Esophagus muscularis mucosa (tissue), 4 donors: ENCODE measurements around the gene MED13L. TPM values are rescaled to one million over a fixed set of nuclear protein-coding genes. Genes with fewer than 3 reads are reported as not detected.

ENCODE experiments used
- DNase-seq: peaks from one replicate; pipeline ENCODE4 v3.0.0-alpha.2; 2017; ENCODE audit errors: extremely low spot score
- H3K27ac ChIP-seq, 4 donors: fragments of 200-600 bp; sonication (generic); replicated peaks in 1 of 4; 1 replicate in 3 of 4; 2 replicates in 1 of 4; pipeline ENCODE4 v1.5.1; 2016 to 2019; ENCODE audit warnings: mild to moderate bottlenecking in 1 of 4
- H3K27me3 ChIP-seq, 4 donors: fragments of 200-600 bp; sonication (generic); one replicate each; pipeline versions ENCODE4 v1.5.1 to v1.6.0; 2016 to 2019
- H3K36me3 ChIP-seq, 4 donors: fragments of 200-600 bp; sonication (generic); one replicate each; pipeline ENCODE4 v1.5.1; 2016 to 2019
- H3K4me1 ChIP-seq, 4 donors: fragments of 200-600 bp; sonication (generic); one replicate each; pipeline ENCODE4 v1.5.1; 2016 to 2019
- H3K4me3 ChIP-seq, 4 donors: fragments of 200-600 bp; sonication (generic); 1 replicate in 2 of 4; 2 replicates in 2 of 4; pipeline ENCODE4 v1.5.1; 2016 to 2019; ENCODE audit warnings: mild to moderate bottlenecking in 4 of 4, moderate library complexity in 1 of 4
- H3K9me3 ChIP-seq, 4 donors: fragments of 200-600 bp; sonication (generic); 1 replicate in 3 of 4; 2 replicates in 1 of 4; pipeline ENCODE4 v1.5.1; 2016 to 2019
- CTCF ChIP-seq, 3 experiments: fragments of 200-600 bp in 2 of 3; fragments of 450-650 bp in 1 of 3; sonication (generic) in 2 of 3; IDR thresholded peaks; one replicate each; pipeline ENCODE4 v1.5.1; 2017 to 2019; ENCODE audit warnings: antibody characterized with exemption in 3 of 3, mild to moderate bottlenecking in 2 of 3, moderate library complexity in 1 of 3
- EP300 ChIP-seq: sonication (generic); formaldehyde crosslinking; IDR thresholded peaks from one replicate; pipeline ENCODE4 v1.6.1; 2017; ENCODE audit warnings: antibody characterized with exemption
- POLR2A ChIP-seq: fragments of 450-650 bp; IDR thresholded peaks from one replicate; pipeline ENCODE4 v1.6.1; 2017; ENCODE audit warnings: antibody characterized with exemption, moderate library complexity, mild to moderate bottlenecking, low read depth
- POLR2AphosphoS5 ChIP-seq, 2 donors: sonication (generic); formaldehyde crosslinking; IDR thresholded peaks; one replicate each; pipeline ENCODE4 v1.6.1; 2017; ENCODE audit warnings: antibody characterized with exemption in 2 of 2
- WGBS: methylation state at CpG from one replicate; pipeline ENCODE4 v1.1.5; 2018; 5-methylcytosine and 5-hydroxymethylcytosine counted together
- intact Hi-C: fragments of 100-400 bp; cut with DNase I; formaldehyde crosslinking; loops from one replicate; pipeline ENCODE4 v1.15.1; 2023
- total RNA-seq, 4 donors: library from RNA; depleted of rRNA; stranded (reverse); fragments of >200 nt; gene quantifications; one replicate each; pipeline versions ENCODE4 v1.1.0 to v1.2.1, GENCODE V29; 2016

The MED13L gene
- total RNA-seq, 4 donors from 2014 or later = 141 to 350 (median 175) TPM

DNA sequence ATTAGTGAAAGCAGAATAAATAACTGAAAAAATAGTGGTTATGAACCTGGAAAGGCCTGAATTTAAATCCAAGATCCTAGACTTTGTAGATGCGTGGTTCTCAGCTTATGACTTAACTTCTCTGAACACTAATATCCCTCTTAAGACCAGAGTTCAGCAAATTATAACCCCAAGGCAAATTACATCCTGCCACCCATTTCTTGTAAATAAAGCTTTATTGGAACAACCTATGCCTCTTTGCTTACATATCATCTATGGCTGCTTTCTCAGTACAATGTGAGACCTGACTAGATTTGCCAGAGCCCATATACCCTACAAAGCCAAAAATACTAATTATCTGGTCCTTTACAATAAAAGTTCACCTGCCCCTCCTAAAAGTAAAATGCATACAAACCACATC is 199.1 kb downstream of the MED13L start:
- DNase-seq = no peak
- Histone ChIP-seq H3K4me1 (peaks cover 0 to 15% (median 15%) of the 10 kb centered on the region in 4 donors), H3K27me3 (no peaks in the 10 kb centered on the region), H3K4me3 (no peak overlapping the region), H3K36me3 (no peaks in the 10 kb centered on the region), H3K27ac (no peak overlapping the region), H3K9me3 (no peaks in the 10 kb centered on the region)
- WGBS = 94% methylated on average over 1 of the region's 1 CpG
- intact Hi-C loops = no loop called here
- TF ChIP-seq POLR2A (no peak), POLR2AphosphoS5 (IDR thresholded peaks at IDR 0.05) (no peak)

DNA sequence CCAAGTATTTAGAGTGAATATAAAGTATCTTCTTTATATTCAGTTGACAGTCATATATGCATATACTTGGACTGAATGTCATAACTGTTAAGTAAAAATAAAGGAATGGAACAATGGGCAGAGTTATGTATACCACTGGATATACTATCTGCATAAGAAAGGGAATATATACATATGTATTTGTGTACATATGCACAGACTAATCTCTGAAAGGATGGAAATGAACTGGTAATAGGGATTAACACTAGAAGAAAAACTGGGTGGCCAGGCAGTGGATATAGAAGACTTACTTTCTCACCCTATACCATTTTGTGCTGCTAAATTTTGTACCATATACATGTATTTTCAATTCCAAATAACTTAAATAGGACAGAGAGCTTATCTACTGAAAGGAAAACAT is 200.1 kb downstream of the MED13L start:
- intact Hi-C loops = no loop called here
- no peaks in the 10 kb centered on the region for H3K9me3 ChIP-seq
- no peak overlapping the region for H3K4me3 ChIP-seq
- no peaks in the 10 kb centered on the region for H3K27me3 ChIP-seq
- DNase-seq = no peak
- peaks cover 0 to 15% (median 15%) of the 10 kb centered on the region in 4 donors for H3K4me1 ChIP-seq
- H3K36me3 ChIP-seq = no peaks in the 10 kb centered on the region
- no peak overlapping the region for H3K27ac ChIP-seq
- TF ChIP-seq CTCF (IDR thresholded peaks at IDR 0.05) (no peak), POLR2AphosphoS5 (IDR thresholded peaks at IDR 0.05) (no peak), POLR2A (no peak), EP300 (no peak)

DNA sequence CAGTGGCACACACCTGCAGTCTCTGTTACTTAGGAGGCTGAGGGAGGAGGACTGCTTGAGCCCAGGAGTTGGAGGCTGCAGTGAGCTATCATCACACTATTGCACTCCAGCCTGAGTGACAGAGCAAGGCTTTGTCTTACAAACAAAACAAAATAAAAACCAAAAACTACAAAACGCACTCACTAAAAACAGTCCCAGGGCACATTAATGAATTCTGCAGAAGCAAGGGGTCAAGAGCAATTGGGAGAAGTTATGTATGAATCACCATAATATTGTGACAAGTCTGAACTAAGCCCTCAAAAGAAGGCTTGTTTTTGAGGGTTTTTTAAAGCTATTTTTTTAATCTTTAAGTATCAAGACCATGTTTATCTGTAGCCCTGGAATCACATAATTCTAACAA is 201.1 kb downstream of the MED13L start:
- no peak for DNase-seq
- H3K9me3 ChIP-seq = no peaks in the 10 kb centered on the region
- no peaks in the 10 kb centered on the region for H3K36me3 ChIP-seq
- TF ChIP-seq CTCF (IDR thresholded peaks at IDR 0.05) (no peak), EP300 (no peak), POLR2A (no peak), POLR2AphosphoS5 (IDR thresholded peaks at IDR 0.05) (no peak)
- peaks cover 0 to 18% (median 15%) of the 10 kb centered on the region in 4 donors for H3K4me1 ChIP-seq
- WGBS = 93% methylated on average over 1 of the region's 1 CpG
- no peak overlapping the region for H3K4me3 ChIP-seq
- H3K27me3 ChIP-seq = no peaks in the 10 kb centered on the region
- H3K27ac ChIP-seq = no peak overlapping the region
- intact Hi-C loops = no loop called here

DNA sequence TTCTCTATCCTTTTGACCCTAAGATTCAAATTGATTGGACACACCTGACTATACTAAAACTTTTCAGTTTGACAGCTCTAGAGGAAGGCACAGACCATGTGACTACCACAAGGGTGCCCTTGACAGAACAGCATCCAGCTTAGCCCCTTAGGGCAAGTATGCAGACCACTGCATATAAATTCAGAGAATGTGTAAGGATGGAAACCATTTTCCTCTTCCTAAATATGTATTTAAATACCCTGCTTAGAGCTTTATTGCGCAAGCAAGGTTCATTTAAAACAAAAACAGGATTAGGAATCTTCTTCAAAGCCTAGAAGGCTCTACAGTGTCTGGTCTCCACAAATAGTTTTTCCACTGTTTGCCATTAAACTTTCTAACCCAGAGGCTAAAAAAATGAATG is 202.8 kb downstream of the MED13L start:
- no peaks in the 10 kb centered on the region for H3K27me3 ChIP-seq
- WGBS = 97% methylated on average over 1 of the region's 1 CpG

DNA sequence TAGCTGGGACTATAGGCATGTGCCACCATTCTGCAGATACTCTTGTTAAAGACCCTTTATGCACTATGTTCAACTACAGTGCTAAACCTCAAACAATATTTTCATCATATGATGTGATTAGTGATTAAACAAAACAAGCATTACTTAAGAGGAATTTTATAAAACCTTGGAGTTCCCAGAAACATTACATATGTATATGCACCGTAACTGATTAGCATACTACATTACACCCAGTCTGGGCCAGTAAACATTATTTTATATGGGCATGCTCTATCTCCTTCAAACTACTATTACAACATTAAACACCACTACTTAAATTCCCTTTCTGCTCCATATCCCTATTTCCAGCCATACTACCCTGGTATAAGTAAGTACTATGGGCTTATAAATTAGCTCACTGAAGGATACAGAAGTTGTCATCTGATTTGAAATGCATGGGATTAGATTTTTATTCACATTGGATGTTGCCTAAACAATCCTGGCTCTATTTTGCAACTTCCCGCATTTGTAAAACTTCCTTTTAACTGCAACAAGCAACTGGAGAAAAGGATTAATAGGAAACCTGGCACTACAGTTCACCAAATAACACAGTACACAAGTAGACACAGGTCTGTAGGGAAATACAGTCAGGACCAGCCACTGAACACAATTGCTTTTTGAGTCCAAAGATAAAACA is 205.8 kb downstream of the MED13L start:
- TF ChIP-seq EP300 (no peak), POLR2AphosphoS5 (IDR thresholded peaks at IDR 0.05) (no peak), CTCF (IDR thresholded peaks at IDR 0.05) (no peak), POLR2A (no peak)
- peaks cover 25 to 44% (median 34%) of the 10 kb centered on the region in 4 donors for H3K4me1 ChIP-seq
- no peak overlapping the region for H3K4me3 ChIP-seq
- intact Hi-C loops = no loop called here
- no peak overlapping the region for H3K27ac ChIP-seq
- WGBS = 91% methylated on average over 2 of the region's 2 CpGs
- H3K36me3 ChIP-seq = no peaks in the 10 kb centered on the region
- no peaks in the 10 kb centered on the region for H3K9me3 ChIP-seq
- no peaks in the 10 kb centered on the region for H3K27me3 ChIP-seq
- DNase-seq = no peak

More for the DNA sequence above, 202.8 kb downstream of the MED13L start:
- intact Hi-C loops = no loop called here
- H3K9me3 ChIP-seq = no peaks in the 10 kb centered on the region
- H3K36me3 ChIP-seq = no peaks in the 10 kb centered on the region
- H3K27ac ChIP-seq = no peak overlapping the region
- H3K4me1 ChIP-seq = peaks cover 6 to 21% (median 14%) of the 10 kb centered on the region in 4 donors
- no peak for TF ChIP-seq CTCF (IDR thresholded peaks at IDR 0.05)
- no peak for TF ChIP-seq POLR2AphosphoS5 (IDR thresholded peaks at IDR 0.05)
- TF ChIP-seq POLR2A = no peak
- TF ChIP-seq EP300 = no peak
- no peak overlapping the region for H3K4me3 ChIP-seq
- no peak for DNase-seq
